H1 (cell line): ENCODE results near the gene AIFM2. TPM values are rescaled to one million over a fixed set of nuclear protein-coding genes. Genes with fewer than 3 reads are reported as not detected.

Experiments used
- BACH1 ChIP-seq: IDR thresholded peaks from 2 replicates; pipeline ENCODE4 v1.6.1; 2012; ENCODE audit warnings: low read length, improper control_type of control experiment
- BRCA1 ChIP-seq: IDR thresholded peaks from 2 replicates; pipeline ENCODE4 v1.6.1; 2012; ENCODE audit warnings: low read depth, low read length, improper control_type of control experiment
- CHD7 ChIP-seq: fragments of 300-600 bp; sonication (generic); IDR thresholded peaks from 2 replicates; pipeline ENCODE4 v1.7.1; 2012; ENCODE audit warnings: low read length, moderate library complexity, mild to moderate bottlenecking, inconsistent platforms; ENCODE audit not compliant: insufficient replicate concordance
- JUND ChIP-seq: IDR thresholded peaks from 2 replicates; pipeline ENCODE4 v1.6.1; 2011; ENCODE audit warnings: mild to moderate bottlenecking, improper control_type of control experiment, low read length
- KDM1A ChIP-seq: fragments of 200-600, 300-600 bp; sonication (generic); IDR thresholded peaks from 2 replicates; pipeline ENCODE4 v1.7.1; 2016; ENCODE audit warnings: mild to moderate bottlenecking, low read length, borderline replicate concordance
- KDM5A ChIP-seq: fragments of 200-600 bp; IDR thresholded peaks from 2 replicates; pipeline ENCODE4 v1.7.1; 2012; ENCODE audit warnings: mild to moderate bottlenecking, low read length, inconsistent platforms, mixed read lengths
- MAX ChIP-seq: IDR thresholded peaks from 2 replicates; pipeline ENCODE4 v1.6.1; 2012; ENCODE audit warnings: inconsistent platforms
- PHF8 ChIP-seq: fragments of 200-600 bp; sonication (generic); conservative IDR thresholded peaks from 2 replicates; pipeline ENCODE4 v1.7.1; 2012; ENCODE audit warnings: low read depth, mild to moderate bottlenecking, inconsistent platforms, low read length, moderate library complexity
- RBBP5 ChIP-seq: IDR thresholded peaks from 2 replicates; pipeline ENCODE4 v1.7.1; 2012; ENCODE audit warnings: low read depth, mild to moderate bottlenecking, inconsistent platforms, low read length, moderate library complexity, borderline replicate concordance
- RXRA ChIP-seq: IDR thresholded peaks from 2 replicates; pipeline ENCODE4 v1.6.1; 2011; ENCODE audit warnings: low read depth, mild to moderate bottlenecking, low read length, moderate library complexity; ENCODE audit not compliant: insufficient read depth
- USF2 ChIP-seq: IDR thresholded peaks from 2 replicates; pipeline ENCODE4 v1.6.1; 2011; ENCODE audit warnings: low read length, improper control_type of control experiment
- polyA plus RNA-seq, 7 experiments: library from polyadenylated mRNA; depleted of rRNA in 3 of 7; stranded (reverse) in 5 of 7; unstranded in 2 of 7; fragments of >200 nt in 5 of 7; fragments of 200-250 nt in 2 of 7; gene quantifications; 1 replicate in 5 of 7; 2 replicates in 1 of 7; 4 replicates in 1 of 7; pipeline versions ENCODE4 v1.2.1 to v1.2.3, GENCODE V29; 2011 to 2013; ENCODE audit warnings: missing spikeins in 2 of 7, mixed read lengths in 2 of 7
- total RNA-seq: library from RNA; stranded (reverse); fragmentation: NEBNext Ultra II Directional; extraction: Animal tissue kit (Norgen Biotek cat#: 25700); gene quantifications from 2 replicates; pipeline ENCODE4 v1.2.1, GENCODE V29; 2021

AIFM2 gene
- total and polyA plus RNA-seq, 2 of the 8 experiments (the other 6 are each of a cell fraction or from before 2014, with no cell fraction given): 4.0 TPM

- no peak for TF ChIP-seq CHD7
- TF ChIP-seq BACH1: no peak
- TF ChIP-seq PHF8: no peak
- no peak for TF ChIP-seq KDM1A
- no peak for TF ChIP-seq RBBP5
- no peak for TF ChIP-seq RXRA
- no peak for TF ChIP-seq JUND
- no peak for TF ChIP-seq KDM5A
- no peak for TF ChIP-seq USF2
- TF ChIP-seq MAX: no peak
- no peak for TF ChIP-seq BRCA1
Measured at GRCh38 chr10:70084189-70084588, 48.4 kb downstream of the AIFM2 start (continued).
